Testis (tissue), 3 donors: ENCODE results near the gene IRGC. TPM values are rescaled to one million over a fixed set of nuclear protein-coding genes. Genes with fewer than 3 reads are reported as not detected.

Source experiments
- DNase-seq: peaks from one replicate; pipeline ENCODE4 v3.0.0-alpha.2; 2019
- H3K27ac ChIP-seq, 2 donors: fragments of 200-600 bp; sonication (generic); one replicate each; pipeline ENCODE4 v1.5.1; 2019
- H3K27me3 ChIP-seq: fragments of 200-600 bp; sonication (generic); one replicate; pipeline ENCODE4 v1.5.1; 2019
- H3K36me3 ChIP-seq: fragments of 200-600 bp; sonication (generic); one replicate; pipeline ENCODE4 v1.5.1; 2017; ENCODE audit warnings: low read depth; ENCODE audit errors: missing control alignments
- H3K4me1 ChIP-seq: fragments of 200-600 bp; sonication (generic); one replicate; pipeline ENCODE4 v1.5.1; 2019
- H3K4me3 ChIP-seq, 2 donors: fragments of 200-600 bp; sonication (generic); one replicate each; pipeline ENCODE4 v1.5.1; 2017 to 2019
- H3K9me3 ChIP-seq: fragments of 200-600 bp; sonication (generic); one replicate; pipeline ENCODE4 v1.5.1; 2017
- CTCF ChIP-seq, 3 experiments: fragments of 450-650 bp in 2 of 3; fragments of 200-600 bp in 1 of 3; sonication (generic) in 1 of 3; IDR thresholded peaks; one replicate each; pipeline ENCODE4 v1.5.1; 2016 to 2019; ENCODE audit warnings: antibody characterized with exemption in 3 of 3, mild to moderate bottlenecking in 2 of 3, moderate library complexity in 1 of 3
- POLR2A ChIP-seq: fragments of 450-650 bp; IDR thresholded peaks from one replicate; pipeline ENCODE4 v1.6.1; 2017; ENCODE audit warnings: antibody characterized with exemption, mild to moderate bottlenecking, moderate library complexity
- WGBS, 2 donors: methylation state at CpG; one replicate each; pipeline ENCODE4 v1.1.5; 2018; 5-methylcytosine and 5-hydroxymethylcytosine counted together
- intact Hi-C: fragments of 100-400 bp; cut with DNase I; formaldehyde crosslinking; loops from one replicate; pipeline ENCODE4 v1.15.1; 2023; ENCODE audit warnings: low total_unique reads
- polyA plus RNA-seq: library from polyadenylated mRNA; stranded (reverse); fragments of 350-450 nt; fragmentation: Illumina TruSeq; extraction: RNeasy Lipid Tissue Mini Kit (QIAGEN cat#74804); gene quantifications from one replicate; pipeline ENCODE4 v1.2.3, GENCODE V29; 2014; ENCODE audit warnings: low read depth, low replicate concordance; ENCODE audit not compliant: insufficient read depth
- total RNA-seq, 2 donors: library from RNA; depleted of rRNA; stranded (reverse); fragments of >200 nt; gene quantifications; one replicate each; pipeline ENCODE4 v1.2.3, GENCODE V29; 2016

The IRGC gene
- total and polyA plus RNA-seq, 3 donors from 2014 or later, result 97.4 to 218 (median 167) TPM

DNA sequence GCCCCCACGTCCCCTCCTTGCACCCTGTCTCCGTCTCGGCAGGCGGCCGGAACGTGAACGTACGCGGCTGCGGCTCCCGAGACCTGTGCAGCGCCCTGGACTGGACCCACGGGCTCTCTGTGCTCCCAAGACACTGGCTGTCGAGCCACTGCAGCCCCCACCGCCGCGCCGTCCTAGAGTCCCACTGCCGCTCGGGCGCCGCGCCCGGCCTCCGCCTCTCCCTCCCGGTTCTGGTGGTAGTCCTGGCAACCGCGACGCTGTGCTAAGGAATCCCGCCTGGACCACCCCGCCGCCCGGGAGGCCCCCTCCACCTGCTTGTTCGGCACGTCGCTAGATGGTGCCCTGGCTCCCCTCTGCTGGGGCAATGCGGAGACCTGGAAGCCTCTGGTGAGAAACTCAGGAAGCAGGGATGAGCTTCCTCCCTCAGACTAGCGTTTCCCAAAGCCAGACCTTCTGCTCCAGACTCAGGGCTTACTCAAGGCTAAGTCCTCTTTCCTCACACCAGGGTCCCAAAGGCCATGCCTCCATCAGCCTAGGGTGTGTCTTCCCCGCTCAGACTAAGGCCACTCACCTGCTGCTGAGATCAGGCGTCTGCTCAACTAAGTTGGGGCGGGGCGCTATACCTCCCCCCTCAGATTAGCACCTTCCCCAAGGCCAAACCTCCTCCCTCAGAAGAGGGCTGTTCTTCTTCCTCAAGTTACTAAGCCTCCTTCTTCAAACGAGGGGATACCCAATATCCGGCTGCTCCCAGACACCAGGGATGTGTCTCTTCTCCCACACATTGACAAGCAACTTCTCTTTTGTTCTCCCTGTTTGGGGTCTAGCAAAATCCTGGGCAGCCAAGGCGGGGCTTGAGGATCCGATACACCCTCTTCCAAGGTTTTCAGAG lies 16.1 kb upstream of the IRGC start:
- Histone ChIP-seq H3K27ac (no peak overlapping the region), H3K36me3 (no peaks in the 10 kb centered on the region), H3K4me3 (peak overlapping the region; percentile 1 to 34), H3K4me1 (peaks cover 10% of the 10 kb centered on the region), H3K27me3 (no peaks in the 10 kb centered on the region), H3K9me3 (no peaks in the 10 kb centered on the region)
- TF ChIP-seq POLR2A, result no peak
- TF ChIP-seq CTCF (IDR thresholded peaks at IDR 0.05), result no peak
- peak; percentile 38 for DNase-seq
- 11 to 35% methylated on average over 13 to 46 of the region's 46 CpGs for WGBS, 2 donors
- intact Hi-C loops, result no loop called here

GRCh38 chr19:43700395-43701000 lies 15.4 kb upstream of the IRGC start:
- Histone ChIP-seq H3K4me3 (no peak overlapping the region), H3K27ac (peak overlapping the region in 1 of 2 donors; percentile 53), H3K9me3 (no peaks in the 10 kb centered on the region), H3K4me1 (peaks cover 10% of the 10 kb centered on the region), H3K27me3 (no peaks in the 10 kb centered on the region), H3K36me3 (no peaks in the 10 kb centered on the region)
- intact Hi-C loops, result no loop called here
- TF ChIP-seq POLR2A (no peak), CTCF (IDR thresholded peaks at IDR 0.05) (no peak)
- peak; percentile 34 for DNase-seq
- WGBS, 2 donors, result 42 to 78% methylated on average over 9 to 13 of the region's 13 CpGs

DNA sequence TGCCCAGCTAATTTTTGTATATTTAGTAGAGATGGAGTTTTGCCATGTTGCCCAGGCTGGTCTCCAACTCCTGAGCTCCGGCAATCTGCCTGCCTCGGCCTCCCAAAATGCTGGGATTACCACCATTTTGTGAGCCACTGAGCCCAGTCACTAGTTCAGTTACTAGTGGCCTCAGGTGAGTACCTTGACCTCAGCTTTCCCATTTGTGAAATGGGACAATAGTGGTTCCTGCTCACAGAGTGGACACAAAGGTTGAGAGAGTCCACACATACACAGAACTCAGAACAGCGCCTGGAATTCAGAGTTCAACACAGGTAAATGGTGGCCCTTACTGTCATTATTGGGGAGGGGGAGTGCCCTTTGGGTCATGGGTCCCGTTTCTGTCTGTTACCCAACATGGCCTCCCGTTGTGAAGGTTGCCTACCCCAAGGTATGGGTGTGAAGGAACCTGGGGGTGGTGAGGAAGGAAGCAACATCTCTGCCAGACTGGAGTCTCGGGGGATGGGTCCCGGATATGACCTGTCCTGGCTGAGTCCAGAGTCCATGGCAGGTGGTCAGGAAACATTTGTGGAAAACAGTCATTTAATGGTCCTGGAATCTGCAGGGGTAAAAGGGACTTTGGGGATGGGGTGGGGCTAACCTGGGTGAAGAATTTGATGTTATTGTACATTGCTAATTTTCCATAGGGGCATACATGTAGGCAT lies 11.7 kb upstream of the IRGC start:
- H3K27ac ChIP-seq, result no peak overlapping the region
- intact Hi-C loops, result no loop called here
- no peaks in the 10 kb centered on the region for H3K9me3 ChIP-seq
- TF ChIP-seq CTCF (IDR thresholded peaks at IDR 0.05) (no peak), POLR2A (no peak)
- no peak overlapping the region for H3K4me3 ChIP-seq
- no peak for DNase-seq
- peaks cover 10% of the 10 kb centered on the region for H3K4me1 ChIP-seq
- no peaks in the 10 kb centered on the region for H3K36me3 ChIP-seq
- 70 to 81% methylated on average over 7 of the region's 7 CpGs for WGBS, 2 donors
- no peaks in the 10 kb centered on the region for H3K27me3 ChIP-seq

- intact Hi-C loops, result no loop called here
- WGBS, 2 donors, result 72 to 81% methylated on average over 6 of the region's 6 CpGs
- no peak for DNase-seq
- Histone ChIP-seq H3K27ac (no peak overlapping the region), H3K27me3 (no peaks in the 10 kb centered on the region), H3K4me1 (no peaks in the 10 kb centered on the region), H3K4me3 (no peak overlapping the region), H3K36me3 (no peaks in the 10 kb centered on the region), H3K9me3 (no peaks in the 10 kb centered on the region)
- TF ChIP-seq CTCF (IDR thresholded peaks at IDR 0.05) (no peak), POLR2A (no peak)
These were observed 10.1 kb upstream of the IRGC start for GRCh38 chr19:43705729-43706128.
